Measurements from ENCODE around the gene CHST11.

The CHST11 gene

GRCh38 chr12:104786352-104786751 lies 329.6 kb downstream of the CHST11 start:
- H3K27me3 ChIP-seq (ENCODE audit: control insufficient read depth, insufficient read depth, low read length), result no peaks in the 10 kb centered on the region
- H3K36me3 ChIP-seq (ENCODE audit: control insufficient read depth, insufficient read depth, low read length), result no peaks in the 10 kb centered on the region
- H3K4me1 ChIP-seq (ENCODE audit: control insufficient read depth, insufficient read depth, low read length), result peaks cover 17% of the 10 kb centered on the region
- no peak overlapping the region for H3K4me3 ChIP-seq (ENCODE audit: low read depth, low read length)
- no peak overlapping the region for H3K9ac ChIP-seq (ENCODE audit: low read depth, low read length)
- H3K27ac ChIP-seq (ENCODE audit: low read depth, low read length), result no peak overlapping the region
- 0 out of 2 replicates have a peak, but pooled peaks cover 2% of the 10 kb centered on the region for H3K9me3 ChIP-seq (ENCODE audit: control insufficient read depth, insufficient read depth, low read length)

- Histone ChIP-seq H3K9me3 (ENCODE audit: control insufficient read depth, insufficient read depth, low read length) (no peaks in the 10 kb centered on the region), H3K27me3 (ENCODE audit: control insufficient read depth, insufficient read depth, low read length) (no peaks in the 10 kb centered on the region), H3K4me3 (ENCODE audit: low read depth, low read length) (no peak overlapping the region), H3K36me3 (ENCODE audit: control insufficient read depth, insufficient read depth, low read length) (no peaks in the 10 kb centered on the region), H3K4me1 (ENCODE audit: control insufficient read depth, insufficient read depth, low read length) (peaks cover 17% of the 10 kb centered on the region), H3K9ac (ENCODE audit: low read depth, low read length) (no peak overlapping the region), H3K27ac (ENCODE audit: low read depth, low read length) (no peak overlapping the region)
These were observed 332.1 kb downstream of the CHST11 start for GRCh38 chr12:104788840-104789271.

GRCh38 chr12:104790296-104791125 lies 333.8 kb downstream of the CHST11 start:
- H3K27me3 ChIP-seq (ENCODE audit: control insufficient read depth, insufficient read depth, low read length), result no peaks in the 10 kb centered on the region
- H3K9ac ChIP-seq (ENCODE audit: low read depth, low read length), result no peak overlapping the region
- no peaks in the 10 kb centered on the region for H3K9me3 ChIP-seq (ENCODE audit: control insufficient read depth, insufficient read depth, low read length)
- H3K4me1 ChIP-seq (ENCODE audit: control insufficient read depth, insufficient read depth, low read length), result peaks cover 10% of the 10 kb centered on the region
- no peak overlapping the region for H3K27ac ChIP-seq (ENCODE audit: low read depth, low read length)
- peak overlapping the region; percentile 39; the same call in 1 of the 2 replicates for H3K4me3 ChIP-seq (ENCODE audit: low read depth, low read length)
- H3K36me3 ChIP-seq (ENCODE audit: control insufficient read depth, insufficient read depth, low read length), result no peaks in the 10 kb centered on the region

- no peaks in the 10 kb centered on the region for H3K36me3 ChIP-seq (ENCODE audit: control insufficient read depth, insufficient read depth, low read length)
- peaks cover 10% of the 10 kb centered on the region for H3K4me1 ChIP-seq (ENCODE audit: control insufficient read depth, insufficient read depth, low read length)
- H3K9me3 ChIP-seq (ENCODE audit: control insufficient read depth, insufficient read depth, low read length), result no peaks in the 10 kb centered on the region
- no peak overlapping the region for H3K9ac ChIP-seq (ENCODE audit: low read depth, low read length)
- no peak overlapping the region for H3K4me3 ChIP-seq (ENCODE audit: low read depth, low read length)
- H3K27me3 ChIP-seq (ENCODE audit: control insufficient read depth, insufficient read depth, low read length), result no peaks in the 10 kb centered on the region
- no peak overlapping the region for H3K27ac ChIP-seq (ENCODE audit: low read depth, low read length)
These were observed 335.8 kb downstream of the CHST11 start for GRCh38 chr12:104792570-104792969.

GRCh38 chr12:104793285-104793684 lies 336.5 kb downstream of the CHST11 start:
- Histone ChIP-seq H3K4me3 (ENCODE audit: low read depth, low read length) (no peak overlapping the region), H3K27ac (ENCODE audit: low read depth, low read length) (no peak overlapping the region), H3K36me3 (ENCODE audit: control insufficient read depth, insufficient read depth, low read length) (no peaks in the 10 kb centered on the region), H3K9ac (ENCODE audit: low read depth, low read length) (no peak overlapping the region), H3K27me3 (ENCODE audit: control insufficient read depth, insufficient read depth, low read length) (no peaks in the 10 kb centered on the region), H3K9me3 (ENCODE audit: control insufficient read depth, insufficient read depth, low read length) (no peaks in the 10 kb centered on the region), H3K4me1 (ENCODE audit: control insufficient read depth, insufficient read depth, low read length) (peaks cover 10% of the 10 kb centered on the region)

- no peak overlapping the region for H3K9ac ChIP-seq (ENCODE audit: low read depth, low read length)
- H3K27ac ChIP-seq (ENCODE audit: low read depth, low read length), result no peak overlapping the region
- H3K27me3 ChIP-seq (ENCODE audit: control insufficient read depth, insufficient read depth, low read length), result no peaks in the 10 kb centered on the region
- H3K9me3 ChIP-seq (ENCODE audit: control insufficient read depth, insufficient read depth, low read length), result no peaks in the 10 kb centered on the region
- H3K36me3 ChIP-seq (ENCODE audit: control insufficient read depth, insufficient read depth, low read length), result no peaks in the 10 kb centered on the region
- peaks cover 5% of the 10 kb centered on the region; the same call in 1 of the 2 replicates for H3K4me1 ChIP-seq (ENCODE audit: control insufficient read depth, insufficient read depth, low read length)
- no peak overlapping the region for H3K4me3 ChIP-seq (ENCODE audit: low read depth, low read length)
These were observed 337.2 kb downstream of the CHST11 start for GRCh38 chr12:104793968-104794367.

GRCh38 chr12:104796475-104796862 lies 339.7 kb downstream of the CHST11 start:
- no peaks in the 10 kb centered on the region for H3K27me3 ChIP-seq (ENCODE audit: control insufficient read depth, insufficient read depth, low read length)
- no peak overlapping the region for H3K9ac ChIP-seq (ENCODE audit: low read depth, low read length)
- no peaks in the 10 kb centered on the region; the same call in 1 of the 2 replicates for H3K4me1 ChIP-seq (ENCODE audit: control insufficient read depth, insufficient read depth, low read length)
- H3K27ac ChIP-seq (ENCODE audit: low read depth, low read length), result no peak overlapping the region
- no peaks in the 10 kb centered on the region for H3K9me3 ChIP-seq (ENCODE audit: control insufficient read depth, insufficient read depth, low read length)
- H3K4me3 ChIP-seq (ENCODE audit: low read depth, low read length), result no peak overlapping the region
- H3K36me3 ChIP-seq (ENCODE audit: control insufficient read depth, insufficient read depth, low read length), result no peaks in the 10 kb centered on the region

GRCh38 chr12:104799458-104799857 lies 342.7 kb downstream of the CHST11 start:
- Histone ChIP-seq H3K9ac (ENCODE audit: low read depth, low read length) (no peak overlapping the region), H3K27me3 (ENCODE audit: control insufficient read depth, insufficient read depth, low read length) (no peaks in the 10 kb centered on the region), H3K4me3 (ENCODE audit: low read depth, low read length) (no peak overlapping the region), H3K4me1 (ENCODE audit: control insufficient read depth, insufficient read depth, low read length) (no peaks in the 10 kb centered on the region; the same call in 1 of the 2 replicates), H3K36me3 (ENCODE audit: control insufficient read depth, insufficient read depth, low read length) (no peaks in the 10 kb centered on the region), H3K9me3 (ENCODE audit: control insufficient read depth, insufficient read depth, low read length) (no peaks in the 10 kb centered on the region), H3K27ac (ENCODE audit: low read depth, low read length) (no peak overlapping the region)

GRCh38 chr12:104801005-104801404 lies 344.3 kb downstream of the CHST11 start:
- Histone ChIP-seq H3K9me3 (ENCODE audit: control insufficient read depth, insufficient read depth, low read length) (no peaks in the 10 kb centered on the region), H3K9ac (ENCODE audit: low read depth, low read length) (no peak overlapping the region), H3K4me3 (ENCODE audit: low read depth, low read length) (no peak overlapping the region), H3K27me3 (ENCODE audit: control insufficient read depth, insufficient read depth, low read length) (no peaks in the 10 kb centered on the region), H3K27ac (ENCODE audit: low read depth, low read length) (no peak overlapping the region), H3K36me3 (ENCODE audit: control insufficient read depth, insufficient read depth, low read length) (no peaks in the 10 kb centered on the region), H3K4me1 (ENCODE audit: control insufficient read depth, insufficient read depth, low read length) (no peaks in the 10 kb centered on the region; the same call in 1 of the 2 replicates)

- Histone ChIP-seq H3K27ac (ENCODE audit: low read depth, low read length) (no peak overlapping the region), H3K4me1 (ENCODE audit: control insufficient read depth, insufficient read depth, low read length) (no peaks in the 10 kb centered on the region; the same call in 1 of the 2 replicates)
These were observed 344.7 kb downstream of the CHST11 start for GRCh38 chr12:104801427-104801826.

GRCh38 chr12:104802208-104802607 lies 345.5 kb downstream of the CHST11 start:
- Histone ChIP-seq H3K27ac (ENCODE audit: low read depth, low read length) (no peak overlapping the region), H3K4me3 (ENCODE audit: low read depth, low read length) (no peak overlapping the region), H3K36me3 (ENCODE audit: control insufficient read depth, insufficient read depth, low read length) (no peaks in the 10 kb centered on the region), H3K9ac (ENCODE audit: low read depth, low read length) (no peak overlapping the region), H3K27me3 (ENCODE audit: control insufficient read depth, insufficient read depth, low read length) (no peaks in the 10 kb centered on the region), H3K4me1 (ENCODE audit: control insufficient read depth, insufficient read depth, low read length) (no peaks in the 10 kb centered on the region; the same call in 1 of the 2 replicates), H3K9me3 (ENCODE audit: control insufficient read depth, insufficient read depth, low read length) (no peaks in the 10 kb centered on the region)

More at GRCh38 chr12:104801427-104801826, 344.7 kb downstream of the CHST11 start:
- no peaks in the 10 kb centered on the region for H3K36me3 ChIP-seq (ENCODE audit: control insufficient read depth, insufficient read depth, low read length)
- no peak overlapping the region for H3K9ac ChIP-seq (ENCODE audit: low read depth, low read length)
- H3K27me3 ChIP-seq (ENCODE audit: control insufficient read depth, insufficient read depth, low read length), result no peaks in the 10 kb centered on the region
- no peak overlapping the region for H3K4me3 ChIP-seq (ENCODE audit: low read depth, low read length)
- no peaks in the 10 kb centered on the region for H3K9me3 ChIP-seq (ENCODE audit: control insufficient read depth, insufficient read depth, low read length)

Measured in HUES48 (cell line).